Astrocyte of the cerebellum (primary cell): ENCODE data around the gene ADCY4.

Source experiments
- DNase-seq: peaks from one replicate; pipeline ENCODE4 v3.0.0-alpha.2; 2011; ENCODE audit warnings: low read depth
- H3K4me3 ChIP-seq: 2 replicates; pipeline ENCODE4 v1.5.1; 2011; ENCODE audit warnings: mild to moderate bottlenecking, low read depth, low read length, moderate library complexity
- CTCF ChIP-seq: IDR thresholded peaks from 2 replicates; pipeline ENCODE4 v1.5.1; 2012; ENCODE audit warnings: low read length, low read depth, moderate library complexity, mild to moderate bottlenecking; ENCODE audit errors: missing control alignments
- in situ Hi-C: cut with HindIII; loops from 2 replicates; pipeline ENCODE4 v1.10.0; 2017; ENCODE audit warnings: low sequenced_read_pairs

The ADCY4 gene

GRCh38 chr14:24284501-24285035, 50.3 kb downstream of the ADCY4 start:
- no peak for TF ChIP-seq CTCF
- in situ Hi-C loops, result no loop called here
- no peak for DNase-seq
- H3K4me3 ChIP-seq, result no peak overlapping the region

GRCh38 chr14:24283796-24284460, 50.9 kb downstream of the ADCY4 start:
- TF ChIP-seq CTCF, result no peak
- DNase-seq, result no peak
- no peak overlapping the region for H3K4me3 ChIP-seq
- in situ Hi-C loops, result no loop called here

GRCh38 chr14:24282736-24283135, 52.1 kb downstream of the ADCY4 start:
- TF ChIP-seq CTCF, result no peak
- no peak for DNase-seq
- in situ Hi-C loops, result no loop called here
- no peak overlapping the region for H3K4me3 ChIP-seq

- in situ Hi-C loops, result no loop called here
- no peak for DNase-seq
- H3K4me3 ChIP-seq, result no peak overlapping the region
- TF ChIP-seq CTCF, result no peak
Measured at GRCh38 chr14:24281636-24282035, 53.2 kb downstream of the ADCY4 start.

GRCh38 chr14:24280797-24281460, 53.9 kb downstream of the ADCY4 start:
- no peak for DNase-seq

More at GRCh38 chr14:24280797-24281460, 53.9 kb downstream of the ADCY4 start:
- in situ Hi-C loops, result no loop called here
- no peak overlapping the region for H3K4me3 ChIP-seq
- no peak for TF ChIP-seq CTCF
